Activated CD4-positive, alpha-beta memory T cell treated with anti-CD3 and anti-CD28 coated beads, Interleukin-2, amount 10 ng/mL, durations not matched to agents 7 days and 5 days (primary cell): ENCODE measurements around the gene ALG11. TPM values are rescaled to one million over a fixed set of nuclear protein-coding genes. Genes with fewer than 3 reads are reported as not detected.
"Not testable (repeated sequence)": the region's sequence is repeated elsewhere in the genome, so short reads cannot be mapped to it uniquely, and the experiment has no call there.

ENCODE experiments used
- CTCF ChIA-PET: fragments of 350-600 bp; sonication (Branson Sonifier 250); formaldehyde crosslinking; loops from one replicate; lab custom pipeline; 2021; ENCODE audit warnings: antibody characterized with exemption, inconsistent platforms; lab: Charles Lee
- POLR2A ChIA-PET: fragments of 350-600 bp; sonication (Branson Sonifier 250); formaldehyde crosslinking; loops from one replicate; lab custom pipeline; 2021; ENCODE audit warnings: antibody characterized with exemption; lab: Charles Lee
- DNase-seq: peaks from one replicate; pipeline ENCODE4 v3.0.0-alpha.2; 2020
- H3K27ac Mint-ChIP-seq: one replicate; pipeline ENCODE4 v1.8.0; 2021; ENCODE audit warnings: mild to moderate bottlenecking, mixed read lengths
- H3K27me3 Mint-ChIP-seq: one replicate; pipeline ENCODE4 v1.8.0; 2021; ENCODE audit warnings: mixed read lengths
- H3K36me3 Mint-ChIP-seq: one replicate; pipeline ENCODE4 v1.8.0; 2021; ENCODE audit warnings: low read depth, mixed read lengths
- H3K4me1 Mint-ChIP-seq: one replicate; pipeline ENCODE4 v1.8.0; 2021; ENCODE audit warnings: mixed read lengths
- H3K4me3 Mint-ChIP-seq: one replicate; pipeline ENCODE4 v1.8.0; 2021; ENCODE audit warnings: mild to moderate bottlenecking, mixed read lengths
- H3K9me3 Mint-ChIP-seq: one replicate; pipeline ENCODE4 v1.8.0; 2021; ENCODE audit warnings: mixed read lengths
- total RNA-seq, 2 experiments: library from RNA; stranded (reverse); gene quantifications; one replicate each; pipeline ENCODE4 v1.2.3, GENCODE V29; 2021

ALG11 gene
- total RNA-seq, 2 experiments from 2014 or later = 24.0 to 28.9 TPM

- H3K36me3 Mint-ChIP-seq = no peaks in the 10 kb centered on the region
- H3K9me3 Mint-ChIP-seq = no peaks in the 10 kb centered on the region
- no peak overlapping the region for H3K27ac Mint-ChIP-seq
These were observed 39.2 kb downstream of the ALG11 start for GRCh38 chr13:52051400-52051799.

DNA sequence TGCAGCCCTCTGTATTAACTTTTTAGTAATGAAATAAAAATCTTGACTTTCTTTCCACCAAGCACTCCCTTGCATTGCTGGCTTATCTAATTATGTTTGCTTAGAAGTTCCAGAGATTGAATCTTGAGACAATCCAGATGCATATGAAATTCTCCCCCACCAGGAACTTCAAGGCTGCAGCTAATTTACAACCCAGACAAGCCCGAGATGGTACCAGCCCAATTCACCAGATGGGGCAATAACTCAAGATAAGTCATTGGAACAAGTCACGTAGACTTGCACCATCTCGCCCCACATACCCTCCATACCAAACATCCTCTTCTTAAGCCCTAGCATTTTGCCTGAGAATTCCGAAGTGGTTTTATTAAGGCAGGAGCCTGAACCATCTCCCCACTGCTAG, 41.3 kb downstream of the ALG11 start:
- Mint-ChIP-seq H3K4me1 (no peaks in the 10 kb centered on the region), H3K27me3 (peaks cover 9% of the 10 kb centered on the region), H3K4me3 (no peak overlapping the region), H3K9me3 (no peaks in the 10 kb centered on the region), H3K36me3 (no peaks in the 10 kb centered on the region), H3K27ac (no peak overlapping the region)
- ChIA-PET POLR2A (no interaction called here), CTCF (no interaction called here)
- DNase-seq = no peak

More at GRCh38 chr13:52051400-52051799, 39.2 kb downstream of the ALG11 start:
- ChIA-PET POLR2A (no interaction called here), CTCF (no interaction called here)
- Mint-ChIP-seq H3K4me1 (no peaks in the 10 kb centered on the region), H3K27me3 (peaks cover 11% of the 10 kb centered on the region), H3K4me3 (no peak overlapping the region)
- DNase-seq = no peak

- H3K27ac Mint-ChIP-seq, POLR2A ChIA-PET, DNase-seq, H3K4me1 Mint-ChIP-seq, H3K9me3 Mint-ChIP-seq, H3K27me3 Mint-ChIP-seq, CTCF ChIA-PET, H3K36me3 Mint-ChIP-seq, H3K4me3 Mint-ChIP-seq: not testable (repeated sequence)
These were observed 48.9 kb downstream of the ALG11 start for GRCh38 chr13:52061064-52061463.

GRCh38 chr13:52061587-52061986, 49.4 kb downstream of the ALG11 start:
- CTCF ChIA-PET = interaction anchor here (0.8 kb wide), 1 partner anchor 19 kb away, joined by 3 read pairs; no protein-coding TSS in a partner anchor
- POLR2A ChIA-PET = no interaction called here

DNA sequence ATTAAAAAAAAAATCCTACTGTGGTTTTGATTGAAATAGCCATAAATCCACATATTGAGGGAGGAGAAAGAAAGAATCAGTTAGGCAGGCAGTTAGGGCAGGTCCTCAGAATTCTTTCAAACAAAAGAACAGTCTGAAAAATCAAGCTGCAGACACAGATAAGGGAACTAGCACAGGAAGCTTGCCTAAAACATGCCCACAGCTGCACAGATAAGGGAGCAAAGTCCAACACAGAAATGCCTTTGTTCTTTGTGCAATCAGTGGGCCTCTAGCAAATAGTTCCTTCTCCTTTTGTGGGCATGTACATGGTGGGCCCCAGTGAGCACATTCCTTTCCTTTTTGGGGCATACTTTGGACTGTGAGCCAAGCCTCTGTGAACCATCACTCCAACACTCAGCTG, 55.0 kb downstream of the ALG11 start:
- Mint-ChIP-seq H3K9me3 (peaks cover 26% of the 10 kb centered on the region), H3K4me3 (no peak overlapping the region), H3K4me1 (peaks cover 16% of the 10 kb centered on the region), H3K27ac (no peak overlapping the region), H3K27me3 (peaks cover 12% of the 10 kb centered on the region), H3K36me3 (peaks cover 3% of the 10 kb centered on the region)
- POLR2A ChIA-PET = no interaction called here
- no peak for DNase-seq
- CTCF ChIA-PET = no interaction called here

More at GRCh38 chr13:52061587-52061986, 49.4 kb downstream of the ALG11 start:
- no peak for DNase-seq
- Mint-ChIP-seq H3K9me3 (peaks cover 6% of the 10 kb centered on the region), H3K27ac (no peak overlapping the region), H3K27me3 (no peaks in the 10 kb centered on the region), H3K36me3 (no peaks in the 10 kb centered on the region), H3K4me3 (no peak overlapping the region), H3K4me1 (no peaks in the 10 kb centered on the region)

DNA sequence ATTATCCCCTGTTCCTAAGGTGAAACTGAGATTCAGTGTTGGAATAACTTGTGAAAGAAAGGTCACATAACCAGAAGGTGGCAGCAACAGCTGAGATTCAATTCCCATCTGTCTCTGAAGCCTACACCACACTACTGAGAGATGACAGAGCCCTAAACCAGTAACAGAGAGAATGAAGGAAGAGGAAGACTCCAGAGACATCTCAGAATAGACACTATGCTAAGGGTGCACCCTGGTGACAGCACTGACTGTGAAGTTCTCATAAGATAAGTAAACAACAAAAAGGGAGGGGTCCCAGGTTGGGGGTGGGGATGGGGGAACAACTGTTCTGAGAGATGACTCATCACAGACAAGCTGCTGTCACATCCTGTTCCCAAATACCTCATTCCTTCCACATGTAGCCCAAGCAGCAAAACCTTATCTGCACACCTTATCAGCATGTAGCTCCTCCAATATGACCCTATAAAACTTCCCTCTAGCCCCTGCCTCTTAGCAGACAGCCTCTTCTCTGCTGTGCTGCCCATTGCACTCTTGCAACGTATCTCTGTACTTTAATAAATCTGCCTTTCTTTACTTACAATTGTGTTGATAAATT, 58.8 kb downstream of the ALG11 start:
- Mint-ChIP-seq H3K36me3 (peaks cover 3% of the 10 kb centered on the region), H3K4me3 (no peak overlapping the region), H3K4me1 (peaks cover 16% of the 10 kb centered on the region), H3K27ac (no peak overlapping the region), H3K27me3 (peaks cover 34% of the 10 kb centered on the region), H3K9me3 (peaks cover 20% of the 10 kb centered on the region)
- ChIA-PET CTCF (interaction anchor here (1.1 to 1.5 kb wide), 2 partner anchors 130 to 380 kb away, joined by 3 to 4 read pairs; partner anchors contain the start of gene VPS36), POLR2A (no interaction called here)
- peak; percentile 40 for DNase-seq

Other genes with a start within 250 kb of the ALG11 start
- 1 to 10 TPM; 5.0 to 6.4 TPM for gene DHRS12, start 208.2 kb upstream of the ALG11 start, total RNA-seq
- gene TMEM272, start 167.2 kb upstream of the ALG11 start, total RNA-seq = under 1 TPM; 0.15 to 0.28 TPM
- not detected for gene CCDC70, start 150.4 kb upstream of the ALG11 start, total RNA-seq
- gene ATP7B, start 948 bp upstream of the ALG11 start, total RNA-seq = under 1 TPM; 0.78 to 0.88 TPM
- 1 to 10 TPM; 9.4 to 10.0 TPM for gene UTP14C, start 12.3 kb downstream of the ALG11 start, total RNA-seq
- not detected for gene NEK5, start 116.7 kb downstream of the ALG11 start, total RNA-seq
- gene NEK3, start 147.2 kb downstream of the ALG11 start, total RNA-seq = 10 to 100 TPM in 1 of 2 experiments, 1 to 10 TPM in 1; 8.1 to 12.9 TPM